Stimulated activated CD8-positive, alpha-beta memory T cell treated with anti-CD3 and anti-CD28 coated beads, Interleukin-12 subunit alpha, Interleukin-12 subunit beta, amount 100 ng/mL, for 24 hours (primary cell): ENCODE measurements around the gene ZNF610.
"Not testable (repeated sequence)": the region's sequence is repeated elsewhere in the genome, so short reads cannot be mapped to it uniquely, and the experiment has no call there.

Source experiments
- DNase-seq: peaks from one replicate; pipeline ENCODE4 v3.0.0-alpha.2; 2020; ENCODE audit errors: extremely low read depth

ZNF610 gene

GRCh38 chr19:52336117-52336790, at the start of gene ZNF610:
TSS of gene ZNF610 (plus strand) at chr19:52336243. CDS start at chr19:52349173, 12,930 bp downstream.
- DNase-seq, result peak; percentile 71

GRCh38 chr19:52286256-52286655, 49.8 kb upstream of the ZNF610 start:
- no peak for DNase-seq

DNA sequence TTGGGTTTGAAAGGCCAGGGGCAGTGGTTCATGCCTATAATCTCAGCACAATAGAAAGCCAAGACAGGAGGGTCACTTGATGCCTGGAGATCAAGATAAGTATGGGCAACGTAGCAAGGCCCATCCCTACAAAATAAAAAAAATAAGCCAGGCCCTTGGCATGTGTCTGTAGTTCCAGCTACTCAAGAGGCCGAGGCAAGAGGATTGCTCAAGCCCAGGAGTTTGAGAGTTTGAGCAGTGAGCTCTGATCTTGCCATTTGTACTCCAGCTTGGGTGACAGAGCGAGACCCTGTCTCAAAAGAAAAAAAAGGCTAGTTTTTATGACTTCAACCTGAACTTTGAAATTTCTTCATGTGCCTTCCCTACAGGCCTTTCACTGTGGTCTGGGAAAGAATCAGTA, 44.3 kb upstream of the ZNF610 start:
- no peak for DNase-seq

DNA sequence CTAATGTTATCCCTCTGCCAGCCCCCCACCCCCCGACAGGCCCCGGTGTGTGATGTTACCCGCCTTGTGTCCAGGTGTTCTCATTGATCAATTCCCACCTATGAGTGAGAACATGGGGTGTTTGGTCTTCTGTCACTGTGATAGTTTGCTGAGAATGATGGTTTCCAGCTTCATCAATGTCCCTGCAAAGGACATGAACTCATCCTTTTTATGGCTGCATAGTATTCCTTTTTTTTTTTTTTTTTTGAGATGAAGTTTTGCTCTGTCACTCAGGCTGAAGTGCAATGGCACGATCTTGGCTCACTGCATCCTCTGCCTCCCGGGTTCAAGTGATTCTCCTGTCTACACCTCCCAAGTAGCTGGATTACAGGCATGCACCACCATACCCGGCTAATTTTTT, 43.1 kb upstream of the ZNF610 start:
- not testable (repeated sequence) for DNase-seq

DNA sequence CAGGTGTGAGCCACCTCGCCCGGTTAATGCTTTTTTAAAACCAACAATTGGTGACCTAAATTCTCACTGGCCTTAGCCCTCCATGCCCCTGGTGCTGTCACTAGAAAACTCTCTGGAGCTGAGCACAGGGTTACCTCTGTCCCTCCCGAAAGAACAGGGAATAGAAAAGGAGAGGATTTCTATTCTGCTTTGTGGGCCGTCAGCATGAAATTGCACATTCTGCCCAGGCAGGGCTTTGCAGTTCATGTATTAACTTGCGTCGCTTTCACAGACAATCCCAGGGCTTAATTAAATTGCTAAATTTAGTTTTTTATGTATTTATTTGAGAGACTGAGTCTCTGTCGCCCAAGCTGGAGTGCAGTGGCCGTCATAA, 39.7 kb upstream of the ZNF610 start:
- no peak for DNase-seq

GRCh38 chr19:52296773-52297600, 39.1 kb upstream of the ZNF610 start, which contains the start of gene ZNF480:
TSS of gene ZNF480 (plus strand) at chr19:52297169. CDS start at chr19:52300413, 3,244 bp downstream.
- DNase-seq, result peak; percentile 54

DNA sequence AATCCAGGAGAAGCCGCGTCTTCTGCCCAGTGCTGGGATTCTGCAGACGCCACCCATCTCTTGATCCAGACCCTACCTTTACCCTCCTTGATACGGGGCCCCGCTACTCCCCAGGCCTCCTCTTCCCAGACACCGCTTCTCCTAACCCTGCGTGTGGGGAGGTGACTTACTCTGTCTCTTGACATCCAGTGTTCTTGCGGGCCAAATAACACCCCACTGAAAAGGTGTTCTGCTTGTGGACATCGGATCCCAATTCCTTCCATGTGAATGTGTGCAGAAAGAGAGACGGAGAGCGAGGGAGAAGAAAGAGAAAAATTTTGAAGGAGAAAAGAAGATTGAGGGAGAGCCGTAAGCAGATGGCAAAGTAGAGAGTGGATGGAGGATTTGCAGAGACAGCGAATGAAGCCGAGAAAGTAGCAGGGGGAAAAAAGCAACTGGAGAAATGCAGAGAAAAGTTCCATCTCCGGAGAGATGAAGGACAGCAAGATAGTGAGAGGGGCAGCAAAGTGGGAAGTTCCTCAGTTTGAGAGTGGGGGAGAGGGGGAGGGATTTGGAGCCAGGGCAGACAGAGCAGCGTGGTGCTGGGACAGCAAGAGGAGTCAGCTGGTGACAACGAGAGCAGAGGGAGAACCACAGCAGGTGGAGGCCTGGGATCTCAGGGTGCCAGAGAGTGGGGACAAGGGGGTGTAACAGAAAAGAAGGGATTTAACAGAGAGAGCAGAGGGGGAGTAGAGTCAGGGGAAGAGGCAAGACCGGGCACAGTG, 38.3 kb upstream of the ZNF610 start:
- DNase-seq, result no peak

- DNase-seq, result no peak
These were observed 28.8 kb upstream of the ZNF610 start for GRCh38 chr19:52307275-52307674.

GRCh38 chr19:52322429-52322828, 13.6 kb upstream of the ZNF610 start:
- no peak for DNase-seq

DNA sequence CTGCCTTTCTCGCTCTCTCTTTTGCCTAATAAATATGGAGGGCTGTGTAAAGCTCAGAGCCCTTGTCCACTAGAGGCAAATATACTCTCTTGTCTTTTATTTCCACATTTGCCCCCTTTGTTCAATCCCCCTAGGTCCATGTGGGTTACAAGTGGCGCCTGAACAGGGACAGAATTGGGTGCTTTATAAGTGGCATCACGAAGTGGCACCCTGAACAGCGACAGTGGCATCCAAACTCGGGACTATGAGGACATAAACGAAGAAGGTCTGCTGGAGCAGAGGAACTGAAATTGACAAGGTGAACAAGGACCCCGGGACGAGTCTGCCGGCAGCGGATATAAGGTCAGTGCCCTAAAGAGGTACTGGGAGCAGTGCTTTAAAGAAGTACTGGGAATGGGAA, 4.3 kb upstream of the ZNF610 start:
- no peak for DNase-seq

DNA sequence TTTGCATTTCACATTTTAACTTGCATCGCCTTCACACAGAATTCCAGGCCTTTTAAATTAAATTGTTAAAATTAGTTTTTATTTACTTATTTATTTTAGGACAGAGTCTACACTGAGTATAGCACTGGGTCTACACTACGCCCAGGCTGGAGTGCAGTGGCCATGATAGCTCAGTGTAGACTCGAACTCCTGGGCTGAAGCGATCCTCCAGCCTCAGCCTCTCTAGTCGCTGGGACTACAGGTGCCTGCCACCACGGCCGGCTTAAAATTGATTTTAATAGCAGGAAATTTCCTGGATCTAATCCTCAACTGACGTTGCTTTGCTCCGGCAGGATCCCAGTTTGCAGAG, 301 bp upstream of the ZNF610 start:
- no peak for DNase-seq

- no peak for DNase-seq
These were observed 843 bp downstream of the ZNF610 start for GRCh38 chr19:52336791-52337381.

GRCh38 chr19:52339022-52339421, 3.0 kb downstream of the ZNF610 start:
- not testable (repeated sequence) for DNase-seq

- no peak for DNase-seq
These were observed 7.5 kb downstream of the ZNF610 start for GRCh38 chr19:52343548-52343947.

GRCh38 chr19:52345162-52345561, 9.1 kb downstream of the ZNF610 start:
- no peak for DNase-seq

GRCh38 chr19:52351512-52351911, 15.5 kb downstream of the ZNF610 start:
- no peak for DNase-seq

- DNase-seq, result no peak
These were observed 30.4 kb downstream of the ZNF610 start for GRCh38 chr19:52366414-52366824.

DNA sequence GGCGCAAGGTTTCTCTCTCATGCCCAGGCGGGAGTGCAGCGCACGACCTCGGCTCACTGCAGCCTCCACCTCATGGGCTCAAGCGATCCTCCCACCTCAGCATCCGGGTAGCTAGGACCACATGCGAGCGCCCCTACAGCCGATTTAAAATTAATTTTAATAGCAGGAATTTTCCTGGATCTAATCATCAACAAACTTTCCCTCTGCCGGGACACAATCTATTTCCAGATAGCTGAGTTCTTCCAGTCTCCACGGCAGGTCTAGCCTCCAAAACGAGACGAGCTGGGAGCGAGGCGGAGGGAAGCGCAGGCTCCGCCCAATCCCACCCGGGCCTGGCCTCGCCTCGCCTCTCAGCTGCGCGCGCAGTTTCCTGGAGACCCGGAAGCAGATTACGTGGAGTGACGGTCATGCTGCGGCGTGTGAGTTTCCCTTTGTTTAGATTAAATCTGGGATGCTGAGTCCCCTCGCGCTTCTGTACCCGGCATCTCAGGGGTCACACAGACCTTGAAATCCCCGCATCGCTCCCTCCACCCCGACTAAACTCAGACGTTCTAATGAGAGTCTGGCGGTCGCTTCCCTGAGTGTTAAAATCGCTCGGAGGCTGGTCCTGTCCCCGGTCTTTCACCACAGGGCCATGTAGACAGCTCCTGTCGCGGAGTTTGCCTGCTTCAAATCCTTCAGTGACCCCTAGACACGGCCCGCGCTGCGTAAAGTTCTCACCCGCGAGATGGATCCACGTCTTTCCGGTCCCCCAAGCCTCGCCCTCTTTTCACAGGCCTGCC, 33.7 kb downstream of the ZNF610 start, which contains the start of gene ZNF880:
ZNF880 (plus strand) TSS at position 365 of the 782 bp plus-strand sequence; CDS start at position 408, 43 bp downstream.
- peak; percentile 89 for DNase-seq

GRCh38 chr19:52370341-52370710, 34.3 kb downstream of the ZNF610 start:
- DNase-seq, result no peak

GRCh38 chr19:52391135-52391534, 55.1 kb downstream of the ZNF610 start:
- DNase-seq, result no peak
